CD4-positive, alpha-beta T cell treated with Interleukin-10 for 1 hour (primary cell): ENCODE results near the gene WDR17.

ENCODE experiments used
- DNase-seq: peaks from one replicate; pipeline ENCODE4 v3.0.0-alpha.2; 2020

The WDR17 gene

GRCh38 chr4:176102414-176103063, 36.9 kb downstream of the WDR17 start:
- no peak for DNase-seq

- no peak for DNase-seq
Measured at GRCh38 chr4:176107695-176108094, 42.1 kb downstream of the WDR17 start.

GRCh38 chr4:176123710-176124407, 58.2 kb downstream of the WDR17 start:
- DNase-seq: no peak

- no peak for DNase-seq
Measured at GRCh38 chr4:176125063-176125462, 59.4 kb downstream of the WDR17 start.

GRCh38 chr4:176134670-176135069, 69.0 kb downstream of the WDR17 start:
- no peak for DNase-seq

- DNase-seq: no peak
Measured at GRCh38 chr4:176137631-176138030, 72.0 kb downstream of the WDR17 start.

GRCh38 chr4:176139518-176139917, 73.9 kb downstream of the WDR17 start:
- DNase-seq: no peak

- no peak for DNase-seq
Measured at GRCh38 chr4:176142253-176142652, 76.6 kb downstream of the WDR17 start.

GRCh38 chr4:176149680-176150355, 84.2 kb downstream of the WDR17 start:
- no peak for DNase-seq

GRCh38 chr4:176150356-176150682, 84.7 kb downstream of the WDR17 start:
- DNase-seq: peak; percentile 2

- no peak for DNase-seq
Measured at GRCh38 chr4:176150704-176151103, 85.1 kb downstream of the WDR17 start.

GRCh38 chr4:176153124-176153523, 87.5 kb downstream of the WDR17 start:
- DNase-seq: no peak

GRCh38 chr4:176156656-176157055, 91.0 kb downstream of the WDR17 start:
- no peak for DNase-seq

GRCh38 chr4:176163041-176163440, 97.4 kb downstream of the WDR17 start:
- no peak for DNase-seq

GRCh38 chr4:176185051-176185450, 119.4 kb downstream of the WDR17 start:
- no peak for DNase-seq

GRCh38 chr4:176186067-176186466, 120.4 kb downstream of the WDR17 start:
- no peak for DNase-seq

- no peak for DNase-seq
Measured at GRCh38 chr4:176186671-176187395, 121.2 kb downstream of the WDR17 start.

GRCh38 chr4:176187624-176188023, 122.0 kb downstream of the WDR17 start:
- DNase-seq: no peak

- DNase-seq: no peak
Measured at GRCh38 chr4:176188654-176189053, 123.0 kb downstream of the WDR17 start.

- DNase-seq: no peak
Measured at GRCh38 chr4:176189891-176190795, 124.5 kb downstream of the WDR17 start.

GRCh38 chr4:176191974-176192373, 126.3 kb downstream of the WDR17 start:
- no peak for DNase-seq

- no peak for DNase-seq
Measured at GRCh38 chr4:176193126-176193525, 127.5 kb downstream of the WDR17 start.

GRCh38 chr4:176193938-176194337, 128.3 kb downstream of the WDR17 start:
- DNase-seq: no peak
